Mammary epithelial cell (primary cell): Measurements from ENCODE around the gene PAIP2B.

ENCODE experiments used
- CTCF ChIP-seq, 2 donors: IDR thresholded peaks in 1 of 2; conservative IDR thresholded peaks in 1 of 2; 2 replicates each; pipeline ENCODE4 v1.5.1; 2011 to 2012; ENCODE audit warnings: inconsistent platforms in 2 of 2, low read length in 2 of 2, mild to moderate bottlenecking in 2 of 2, control low read depth in 1 of 2, low read depth in 1 of 2; ENCODE audit not compliant: insufficient read depth in 1 of 2; ENCODE audit errors: extremely low read depth in 1 of 2
- EZH2 ChIP-seq: IDR thresholded peaks from 2 replicates; pipeline ENCODE4 v1.6.1; 2012; ENCODE audit warnings: low read length, inconsistent platforms, borderline replicate concordance

GRCh38 chr2:71269511-71270090, 42.7 kb upstream of the PAIP2B start:
- no peak for TF ChIP-seq CTCF (conservative IDR thresholded peaks at IDR 0.05 in 1 of 2, IDR thresholded peaks at IDR 0.05 in 1 of 2; ENCODE audit: extremely low read depth in 1 of 2, insufficient read depth in 1 of 2, low read depth in 1 of 2, low read length in 2 of 2)
- no peak for TF ChIP-seq EZH2
